Measurements from ENCODE around the gene NRG3.

DNA sequence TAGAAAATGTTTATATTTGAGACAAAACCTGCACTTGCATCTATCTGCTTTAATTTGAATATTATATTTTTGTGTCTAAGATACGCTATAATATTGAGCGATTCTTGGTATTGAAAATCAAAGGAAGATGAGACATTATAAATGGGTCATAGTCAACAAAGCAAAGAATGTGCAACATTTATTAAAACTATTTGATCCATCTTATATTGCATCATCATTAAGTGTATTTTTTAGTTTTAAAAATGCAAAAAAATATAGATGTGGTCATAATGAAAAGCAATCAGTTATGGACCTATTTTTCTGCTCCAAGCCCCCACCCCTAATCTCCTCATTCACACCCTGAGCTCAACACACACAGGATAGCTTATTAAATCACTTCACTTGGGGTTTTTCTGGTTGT, 847.3 kb downstream of the NRG3 start:
- TF ChIP-seq, protein P1, sequence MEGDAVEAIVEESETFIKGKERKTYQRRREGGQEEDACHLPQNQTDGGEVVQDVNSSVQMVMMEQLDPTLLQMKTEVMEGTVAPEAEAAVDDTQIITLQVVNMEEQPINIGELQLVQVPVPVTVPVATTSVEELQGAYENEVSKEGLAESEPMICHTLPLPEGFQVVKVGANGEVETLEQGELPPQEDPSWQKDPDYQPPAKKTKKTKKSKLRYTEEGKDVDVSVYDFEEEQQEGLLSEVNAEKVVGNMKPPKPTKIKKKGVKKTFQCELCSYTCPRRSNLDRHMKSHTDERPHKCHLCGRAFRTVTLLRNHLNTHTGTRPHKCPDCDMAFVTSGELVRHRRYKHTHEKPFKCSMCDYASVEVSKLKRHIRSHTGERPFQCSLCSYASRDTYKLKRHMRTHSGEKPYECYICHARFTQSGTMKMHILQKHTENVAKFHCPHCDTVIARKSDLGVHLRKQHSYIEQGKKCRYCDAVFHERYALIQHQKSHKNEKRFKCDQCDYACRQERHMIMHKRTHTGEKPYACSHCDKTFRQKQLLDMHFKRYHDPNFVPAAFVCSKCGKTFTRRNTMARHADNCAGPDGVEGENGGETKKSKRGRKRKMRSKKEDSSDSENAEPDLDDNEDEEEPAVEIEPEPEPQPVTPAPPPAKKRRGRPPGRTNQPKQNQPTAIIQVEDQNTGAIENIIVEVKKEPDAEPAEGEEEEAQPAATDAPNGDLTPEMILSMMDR (IDR thresholded peaks at IDR 0.05) = no peak
- no peak for TF ChIP-seq POLR2A (IDR thresholded peaks at IDR 0.05)
